GM21528 (cell line): ENCODE data around the gene MMAB.

Experiments
- ATAC-seq: cut with Tn5 transposase; IDR thresholded peaks from one replicate; pipeline ENCODE4 v1.9.1; 2021; ENCODE audit warnings: mild to moderate bottlenecking, moderate library complexity; ENCODE audit not compliant: unreplicated experiment, low FRiP score

MMAB gene

DNA sequence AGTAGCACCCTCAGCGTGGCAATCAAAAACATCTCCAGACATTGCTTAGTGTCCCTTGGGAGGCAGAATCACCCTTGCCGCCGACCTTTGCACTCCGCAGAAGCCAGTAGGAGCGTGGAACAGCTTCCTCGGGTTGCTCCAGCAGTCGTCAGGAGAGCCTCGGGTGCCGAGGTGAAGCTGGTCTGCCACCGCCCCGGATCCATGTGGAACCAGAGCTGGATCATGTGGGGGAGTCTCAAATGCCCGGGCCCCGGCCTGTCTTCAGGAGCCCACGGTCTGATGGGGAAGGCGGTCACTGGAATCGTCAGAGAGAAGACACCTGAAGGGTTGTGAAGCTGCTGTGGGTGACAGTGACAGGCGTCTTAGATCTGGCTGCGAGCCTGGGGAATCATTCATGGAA is 14.6 kb upstream of the MMAB start:
- ATAC-seq: no peak

DNA sequence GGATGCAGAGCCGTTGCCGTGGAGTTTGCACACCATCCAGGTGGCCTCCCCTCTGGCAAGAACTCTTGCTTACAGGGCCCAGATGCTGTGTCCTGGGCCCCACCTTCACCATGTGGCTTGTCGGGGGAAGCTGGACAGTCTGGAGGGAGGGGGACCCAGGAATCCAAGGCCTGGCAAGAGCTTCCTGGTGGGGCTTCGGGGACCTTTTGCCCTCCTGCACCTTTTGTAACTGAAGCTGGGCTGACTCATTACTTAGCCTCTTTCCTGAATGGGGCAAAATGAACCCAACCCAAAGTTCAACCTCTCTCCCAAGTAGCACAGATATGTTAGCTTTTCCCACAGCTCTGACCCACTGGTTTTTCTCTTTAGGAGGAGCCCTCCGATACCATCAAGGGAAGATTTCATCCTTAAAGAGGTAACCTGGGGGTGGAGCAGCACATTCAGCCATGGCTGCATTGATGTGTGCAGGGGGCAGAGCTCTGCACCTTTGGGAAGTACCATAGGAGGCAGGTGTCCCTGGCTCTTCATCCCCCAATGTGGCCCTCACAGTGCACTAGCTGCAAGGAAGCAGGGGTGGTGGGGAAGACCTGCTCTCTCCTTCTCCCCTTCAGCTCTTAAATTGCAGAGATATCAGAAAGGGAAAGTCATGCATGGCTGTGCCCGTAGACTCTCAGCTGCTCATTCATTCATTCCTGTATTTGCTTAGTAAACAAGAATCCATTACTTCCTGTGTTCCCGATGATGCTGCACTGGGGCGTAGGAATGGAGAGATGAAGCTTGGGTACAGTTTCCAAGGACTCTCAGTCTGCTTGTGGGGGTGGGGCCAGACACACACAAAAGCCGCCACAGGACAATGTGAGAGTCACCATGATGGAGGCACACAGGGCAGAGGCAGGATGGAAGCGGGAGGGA is 13.3 kb upstream of the MMAB start:
- ATAC-seq: no peak

DNA sequence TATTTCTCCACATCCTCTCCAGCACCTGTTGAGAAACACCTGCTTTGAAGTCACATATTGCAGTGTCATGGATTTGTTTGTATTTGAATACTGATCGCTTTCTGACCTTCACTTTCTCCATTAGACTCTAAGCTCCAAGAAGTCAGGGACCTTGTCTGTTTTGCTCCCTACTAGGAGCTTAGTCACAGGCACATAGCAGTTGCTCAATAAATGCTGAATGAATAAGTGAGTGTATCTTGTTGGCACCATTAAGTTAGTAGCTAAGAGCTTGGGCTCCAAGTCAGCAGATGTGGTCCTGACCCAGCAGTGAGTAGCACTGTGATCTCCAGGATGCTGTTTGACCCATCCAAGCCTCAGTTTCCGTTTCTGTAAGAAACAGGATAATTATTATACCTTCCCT is 10.4 kb upstream of the MMAB start:
- ATAC-seq: no peak

DNA sequence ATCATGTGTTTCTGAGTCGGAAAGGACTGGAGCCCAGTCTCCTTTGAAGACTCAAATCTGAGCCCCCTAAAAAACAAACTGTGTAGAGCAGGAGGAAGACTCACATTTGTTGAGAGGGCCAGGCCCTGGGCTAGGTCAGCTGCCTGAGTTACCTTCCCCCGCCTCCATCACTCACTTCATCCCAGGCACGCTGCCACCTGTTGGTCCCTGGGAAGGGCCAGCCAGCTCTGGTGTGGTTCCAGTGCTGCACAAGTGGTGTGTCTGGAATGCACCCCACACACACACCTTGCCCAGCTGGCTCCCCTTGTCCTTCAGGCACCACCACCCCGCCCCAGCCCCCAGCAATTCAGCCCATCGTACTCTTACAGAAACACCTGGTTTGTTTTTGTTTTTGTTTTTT is 9.3 kb upstream of the MMAB start:
- no peak for ATAC-seq

DNA sequence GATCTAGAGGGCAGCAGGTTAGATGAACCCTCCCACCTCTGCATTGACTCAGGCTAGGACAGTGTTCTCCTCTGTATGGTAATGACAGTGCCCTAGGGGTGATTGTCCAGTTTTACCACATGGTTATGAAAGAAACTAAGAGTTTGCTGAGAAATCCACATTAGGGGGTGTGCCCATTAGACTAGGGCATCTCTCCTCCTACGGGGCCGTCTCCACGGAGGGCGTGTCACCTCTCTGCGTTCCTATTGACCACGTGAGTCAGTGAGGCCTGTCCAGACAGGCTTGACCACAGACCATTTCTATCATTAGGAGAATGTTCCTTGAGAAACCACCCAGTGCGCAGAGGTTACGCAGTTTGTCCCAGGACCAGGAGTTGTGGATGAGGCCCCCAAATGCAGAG is 8.6 kb upstream of the MMAB start:
- ATAC-seq: no peak

DNA sequence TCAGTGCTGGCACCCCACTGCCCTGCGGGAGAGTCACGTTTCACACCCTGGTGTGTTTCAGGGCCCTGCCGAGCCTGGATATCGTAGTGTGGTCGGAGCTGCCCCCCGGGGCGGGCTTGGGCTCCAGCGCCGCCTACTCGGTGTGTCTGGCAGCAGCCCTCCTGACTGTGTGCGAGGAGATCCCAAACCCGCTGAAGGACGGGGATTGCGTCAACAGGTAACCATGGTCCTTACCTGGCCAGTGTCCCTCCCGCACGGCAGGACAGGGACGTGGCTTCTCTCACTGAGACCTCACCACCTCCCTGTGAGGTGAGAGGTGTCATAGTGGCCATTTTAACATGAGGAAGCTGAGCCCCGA is 8.0 kb upstream of the MMAB start:
- ATAC-seq: no peak

DNA sequence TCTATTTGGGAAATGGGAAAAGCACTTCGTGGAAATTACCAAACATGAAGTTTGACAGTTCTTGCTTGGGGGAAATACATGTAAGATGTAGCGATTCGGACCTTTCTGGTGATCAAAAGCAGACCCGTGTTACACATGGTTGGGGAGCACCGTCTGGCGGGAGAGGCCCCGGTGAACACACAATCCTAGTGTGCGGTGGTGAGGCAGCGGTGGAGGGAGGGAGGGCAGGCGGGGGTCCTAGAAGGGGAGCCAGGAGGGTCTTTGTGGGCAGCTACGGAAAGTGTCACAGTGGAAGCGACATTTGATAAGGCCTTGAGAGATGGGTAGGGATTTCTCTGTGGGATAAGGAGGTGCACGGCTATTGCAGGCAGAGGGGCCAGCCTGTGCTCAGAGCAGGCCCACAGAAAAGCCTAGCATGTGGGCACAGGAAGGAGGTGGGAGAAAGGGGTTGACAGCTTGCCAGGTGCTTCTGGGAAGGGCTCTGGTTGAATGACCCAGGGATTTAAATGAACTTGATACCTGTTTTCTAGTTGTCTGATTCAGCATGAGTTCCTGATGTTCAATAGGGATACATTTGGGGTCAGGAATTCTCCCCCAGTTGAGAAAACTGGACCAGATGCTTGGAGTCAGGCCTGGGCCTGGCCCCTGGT is 7.5 kb upstream of the MMAB start:
- no peak for ATAC-seq

DNA sequence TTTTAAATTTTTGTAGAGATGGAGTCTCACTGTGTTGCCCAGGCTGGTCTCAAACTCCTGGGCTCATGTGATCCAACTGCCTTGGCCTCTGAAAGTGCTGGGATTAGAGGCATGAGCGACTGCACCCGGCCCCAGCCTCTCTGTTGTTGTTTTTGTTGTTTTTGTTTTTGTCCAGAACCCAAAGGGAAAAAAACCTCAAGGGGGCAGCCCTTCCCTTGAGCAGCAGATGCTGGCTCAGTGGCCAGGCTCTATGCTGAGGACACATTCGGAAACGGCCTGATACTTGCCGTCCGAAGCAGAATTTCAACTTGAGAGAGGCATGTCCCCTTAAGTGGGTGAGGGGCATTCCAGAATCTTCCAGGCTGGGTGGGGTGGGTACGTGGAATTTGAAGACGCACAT is 7.0 kb upstream of the MMAB start:
- no peak for ATAC-seq

DNA sequence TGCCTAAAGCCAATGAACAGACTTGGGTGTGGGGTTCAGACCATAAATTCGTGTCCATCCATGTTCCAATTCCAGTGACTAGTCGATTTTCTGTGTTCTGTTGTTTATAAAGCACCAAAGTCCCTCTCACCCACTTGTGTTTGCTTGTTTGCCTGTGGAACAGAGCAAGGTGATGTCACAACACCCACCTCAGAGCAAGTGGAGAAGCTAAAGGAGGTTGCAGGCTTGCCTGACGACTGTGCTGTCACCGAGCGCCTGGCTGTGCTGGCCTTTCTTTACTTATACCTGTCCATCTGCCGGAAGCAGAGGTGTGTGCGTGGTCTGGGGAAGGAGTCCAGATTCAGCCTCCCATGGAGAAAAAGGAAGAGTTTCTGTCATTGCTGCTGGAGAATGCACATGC is 6.3 kb upstream of the MMAB start:
- ATAC-seq: no peak

DNA sequence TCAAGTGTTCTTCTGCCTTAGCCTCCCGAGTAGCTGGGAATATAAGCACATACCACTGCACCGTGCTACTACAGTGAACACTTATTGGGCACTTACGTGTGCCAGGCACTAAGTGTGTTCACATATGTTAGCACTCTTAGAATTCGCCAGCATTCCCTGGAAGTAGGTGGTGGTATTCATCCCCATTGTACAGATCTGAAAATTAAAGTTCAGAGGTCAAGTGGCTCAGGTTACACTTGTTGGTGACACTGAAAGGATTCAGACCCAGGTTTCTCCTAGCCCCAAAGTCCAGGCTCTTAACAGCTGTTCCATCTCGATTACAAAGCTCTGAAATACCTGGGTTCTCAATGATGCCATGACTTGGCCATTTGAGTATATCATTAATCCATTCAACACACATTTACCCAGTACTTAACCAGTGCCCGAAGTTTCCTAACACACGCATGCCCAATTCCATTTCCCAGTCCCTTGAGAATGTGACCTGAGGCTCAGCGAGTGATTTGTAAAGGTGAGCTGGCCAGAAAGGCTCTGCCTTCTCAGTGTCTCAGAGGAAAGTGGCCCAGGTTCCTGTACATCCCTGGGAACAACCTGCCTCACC is 5.1 kb upstream of the MMAB start:
- ATAC-seq: no peak

DNA sequence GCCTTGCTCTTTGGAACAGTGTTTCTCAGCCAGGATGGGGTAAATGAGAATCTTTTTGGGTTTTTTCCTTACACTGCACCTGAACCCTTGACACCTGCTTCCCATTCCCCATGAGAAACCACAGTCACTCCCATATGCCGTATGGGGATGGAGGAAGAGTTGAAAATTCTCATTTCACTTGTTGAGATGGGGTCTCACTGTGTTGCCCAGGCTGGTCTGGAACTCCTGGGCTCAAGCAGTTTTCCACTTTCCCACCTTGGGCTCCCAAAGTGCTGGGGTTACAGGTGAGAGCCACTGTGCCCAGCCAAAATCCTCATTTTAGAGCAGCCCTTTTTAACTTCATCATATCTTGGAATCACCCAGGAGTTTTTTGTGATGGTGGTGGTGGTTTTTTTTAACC is 4.0 kb upstream of the MMAB start:
- no peak for ATAC-seq

DNA sequence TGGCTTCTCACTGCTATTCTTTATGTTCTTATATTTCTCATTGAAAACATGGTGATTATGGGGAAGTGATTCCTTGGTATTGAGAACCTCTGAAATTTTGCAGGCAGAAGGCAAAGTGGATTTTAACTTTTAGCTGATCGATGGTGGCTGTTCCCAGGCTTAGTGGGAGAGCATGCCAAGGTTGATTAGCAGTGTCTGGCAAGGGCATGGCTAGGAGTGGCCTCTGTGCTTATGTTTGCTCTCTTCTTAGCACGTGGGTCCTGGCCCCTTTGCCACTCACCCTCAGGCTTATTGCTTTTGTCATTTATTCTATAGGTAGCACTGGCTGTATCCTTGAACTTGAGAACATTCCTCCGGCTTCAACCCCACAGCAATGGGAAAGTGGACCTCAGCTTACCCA is 2.4 kb upstream of the MMAB start:
- no peak for ATAC-seq

DNA sequence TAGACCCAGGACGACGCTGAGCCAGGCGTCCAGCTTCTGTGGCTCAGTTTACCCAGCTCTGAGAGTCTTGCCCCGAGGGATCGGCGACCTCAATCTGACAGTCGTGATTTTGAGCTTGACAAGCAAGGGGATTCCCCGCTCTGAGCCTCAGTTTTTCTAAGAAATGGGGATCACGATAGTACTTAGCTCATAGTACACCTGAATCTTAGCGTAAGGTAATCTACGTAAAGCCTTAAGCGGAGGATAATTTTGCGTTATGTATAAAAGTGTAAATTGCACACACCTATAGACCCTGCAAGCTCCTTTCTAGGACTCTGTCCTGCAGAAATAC is 575 bp upstream of the MMAB start:
- no peak for ATAC-seq

DNA sequence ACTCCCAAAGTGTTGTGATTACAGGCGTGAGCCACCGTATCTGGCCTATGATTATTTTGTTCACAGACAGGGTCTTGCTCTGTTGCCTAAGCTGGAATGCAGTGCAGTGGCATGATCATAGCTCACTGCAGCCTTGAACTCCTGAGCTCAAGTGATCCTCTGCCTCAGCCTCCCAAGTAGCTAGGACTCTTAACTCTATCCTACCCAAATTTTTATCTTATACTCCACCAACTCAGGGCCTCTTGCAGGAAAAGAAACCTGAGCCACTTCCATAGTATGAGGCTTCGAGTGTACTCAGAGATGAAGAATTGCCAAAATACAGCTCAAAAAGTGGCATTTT is 828 bp downstream of the MMAB start:
- ATAC-seq: no peak

DNA sequence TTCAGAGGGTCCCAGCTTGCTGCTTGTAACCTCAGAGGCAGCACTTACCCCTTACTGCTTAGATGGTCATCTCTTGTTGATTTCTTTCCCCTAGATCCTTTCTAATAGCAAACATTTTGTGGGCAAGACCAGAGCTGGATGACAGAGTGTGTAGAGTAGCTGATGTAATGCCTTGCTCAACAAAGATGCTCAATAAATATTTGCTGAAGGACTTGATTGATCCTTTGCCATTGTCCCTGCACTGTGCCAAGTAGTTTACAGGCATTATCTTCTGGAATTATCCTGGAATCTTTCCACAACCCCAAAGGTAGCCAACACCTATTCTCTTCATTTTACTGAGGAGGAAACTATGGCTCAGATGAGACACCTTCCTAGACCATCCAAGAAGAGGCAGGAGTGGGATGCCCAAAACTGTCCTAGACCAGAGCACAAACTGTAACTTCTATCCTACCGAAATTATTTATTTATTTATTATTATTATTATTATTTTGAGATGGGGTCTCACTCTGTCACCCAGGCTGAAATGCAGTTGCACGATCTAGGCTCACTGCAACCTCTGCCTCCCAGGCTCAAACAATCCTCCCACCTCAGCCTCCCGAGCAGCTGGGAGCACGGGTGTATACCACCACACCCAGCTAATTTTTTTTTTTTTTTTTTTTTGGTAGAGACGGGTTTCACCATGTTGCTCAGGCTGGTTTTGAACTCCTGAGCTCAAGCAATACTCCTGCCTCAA is 1.4 kb downstream of the MMAB start:
- ATAC-seq: no peak

DNA sequence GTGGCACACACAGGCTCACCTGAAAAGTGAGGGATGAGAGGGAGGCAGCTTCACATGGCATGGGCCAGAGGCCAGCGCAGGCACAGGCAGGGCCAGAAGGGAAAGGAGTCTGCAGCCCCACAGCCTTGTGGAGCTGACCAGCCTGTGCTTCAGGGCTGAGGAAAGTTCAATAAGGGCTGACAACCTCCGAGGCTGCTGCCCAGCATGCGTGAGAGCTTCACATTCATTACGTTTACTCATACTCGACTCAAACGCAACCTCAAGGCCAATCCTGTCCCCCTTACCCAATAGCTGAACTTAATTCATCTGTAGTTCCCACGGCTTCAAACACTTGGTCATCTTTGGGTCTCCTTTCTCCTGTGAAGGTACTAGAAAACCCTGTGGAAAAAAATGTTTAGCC is 4.8 kb downstream of the MMAB start:
- ATAC-seq: no peak

DNA sequence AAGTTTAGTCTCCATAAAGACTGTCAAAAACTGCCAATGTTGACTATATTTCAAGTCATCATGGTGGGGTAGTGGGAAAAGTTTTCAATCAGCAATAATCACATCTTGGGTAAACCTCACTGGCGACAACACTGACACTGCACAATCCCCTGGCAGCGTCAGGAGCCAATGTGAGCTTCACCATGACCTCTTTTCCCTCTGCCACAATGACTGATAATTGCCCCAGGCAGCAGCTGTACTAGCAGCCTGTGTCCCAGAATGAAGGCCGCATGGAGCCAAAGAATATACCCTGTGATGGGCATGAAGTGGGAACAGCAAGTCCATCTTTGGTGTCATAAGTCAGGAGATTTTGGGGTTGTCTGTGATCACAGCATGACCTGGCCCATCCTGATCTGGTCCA is 5.3 kb downstream of the MMAB start:
- ATAC-seq: no peak

DNA sequence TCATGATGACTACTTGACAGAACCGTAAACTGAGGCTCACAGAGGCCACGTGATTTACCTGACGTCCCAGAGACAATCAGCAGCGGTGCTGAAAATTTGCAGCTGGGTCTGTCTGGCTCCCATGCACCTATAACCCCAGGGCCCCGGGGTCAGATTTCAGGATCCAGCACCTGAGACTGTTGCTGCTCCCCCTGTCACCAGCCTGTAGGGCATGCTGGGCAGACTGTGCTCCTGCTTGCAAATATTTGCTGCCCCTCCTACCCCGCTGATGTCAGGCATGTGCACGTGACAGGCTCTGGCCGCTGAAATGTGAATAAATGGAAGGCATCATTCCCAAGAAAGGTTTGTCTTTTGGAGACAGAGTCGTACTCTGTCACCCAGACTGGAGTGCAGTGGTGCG is 6.0 kb downstream of the MMAB start:
- ATAC-seq: no peak

DNA sequence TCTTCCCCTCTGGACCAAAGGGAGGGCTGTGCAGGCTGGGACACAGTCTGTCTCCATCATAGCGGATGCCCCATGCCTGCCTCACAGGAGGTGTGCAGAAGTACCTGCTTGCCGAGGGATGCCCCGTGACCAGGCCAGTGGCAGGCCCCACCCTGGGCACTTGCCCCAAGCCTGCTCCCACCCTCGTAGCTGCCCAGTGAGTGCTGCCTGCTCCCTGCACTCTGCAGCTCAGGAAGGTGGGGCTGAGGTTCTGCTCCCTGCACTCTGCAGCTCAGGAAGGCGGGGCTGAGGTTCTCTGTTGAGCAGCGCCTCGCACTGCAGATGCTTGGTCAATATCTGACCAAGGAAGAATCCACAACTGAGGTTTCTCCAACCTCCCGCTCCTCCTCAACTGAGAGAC is 6.9 kb downstream of the MMAB start:
- no peak for ATAC-seq

DNA sequence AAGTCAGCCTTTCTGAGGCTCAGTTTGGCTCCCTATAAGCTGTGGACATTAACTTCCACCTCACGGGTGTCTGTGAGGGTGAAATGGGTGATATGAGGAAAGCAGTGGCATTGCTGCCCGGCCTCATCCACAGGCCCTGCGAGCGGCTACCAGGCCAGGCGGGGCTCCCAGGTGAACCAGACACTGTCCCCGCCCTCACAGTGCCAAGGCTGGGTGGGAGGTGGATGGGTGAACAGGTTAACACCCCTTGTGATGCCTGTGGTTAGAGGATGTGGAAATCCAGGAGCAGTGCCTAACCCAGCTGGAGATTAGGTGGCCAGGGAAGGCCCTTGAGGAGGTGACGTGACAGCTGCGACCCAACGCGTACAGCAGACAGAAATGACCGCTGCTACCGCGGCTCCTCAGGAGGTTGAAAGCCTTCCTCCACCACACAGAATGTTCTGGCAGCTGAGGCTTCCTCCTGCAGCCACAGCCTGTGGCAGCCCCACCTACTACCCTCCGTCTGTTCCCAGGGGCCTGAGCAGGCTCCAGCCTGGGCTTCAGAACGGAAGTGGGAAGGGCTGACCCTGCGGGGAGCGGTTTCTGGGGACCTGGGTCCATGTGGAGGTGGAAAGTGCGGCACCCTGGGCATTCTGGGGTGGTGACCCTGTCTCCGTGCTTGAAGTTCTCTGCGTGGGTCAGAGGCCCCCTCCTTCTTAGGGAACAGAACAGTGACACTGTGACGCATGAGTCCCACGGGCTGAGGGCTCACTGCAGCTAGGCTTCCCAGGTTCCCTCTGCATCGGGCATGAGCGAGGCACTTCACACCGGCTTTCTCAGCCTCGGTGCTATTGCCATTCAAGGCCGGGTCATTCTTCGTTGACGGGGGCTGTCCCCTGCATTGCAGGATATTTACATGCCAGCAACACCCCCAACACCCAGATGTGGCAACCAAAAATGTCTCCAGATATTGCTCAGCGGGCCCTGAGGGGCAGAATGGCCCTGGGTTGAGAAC is 9.7 kb downstream of the MMAB start:
- ATAC-seq: no peak
